Activated B cell treated with CpG ODN at 0.5 μM for 24 hours (primary cell): Measurements from ENCODE around the gene GUSB. TPM values are rescaled to one million over a fixed set of nuclear protein-coding genes. Genes with fewer than 3 reads are reported as not detected.

Experiments
- ATAC-seq: fragments of 200-7000 bp; cut with Tn5 transposase; one replicate; pipeline ENCODE4 v1.10.0; 2021; ENCODE audit warnings: low read depth, mild to moderate bottlenecking, moderate library complexity
- CTCF ChIA-PET: fragments of 350-600 bp; sonication (Branson Sonifier 250); formaldehyde crosslinking; loops from one replicate; lab custom pipeline; 2021; ENCODE audit warnings: antibody characterized with exemption; lab: Charles Lee
- POLR2A ChIA-PET: fragments of 350-600 bp; sonication (Branson Sonifier 250); formaldehyde crosslinking; loops from one replicate; lab custom pipeline; 2021; ENCODE audit warnings: antibody characterized with exemption; lab: Charles Lee
- DNase-seq: peaks from one replicate; pipeline ENCODE4 v3.0.0; 2022
- H3K27ac Mint-ChIP-seq: one replicate; pipeline ENCODE4 v1.8.0; 2020; ENCODE audit warnings: mixed read lengths
- H3K27me3 Mint-ChIP-seq: one replicate; pipeline ENCODE4 v1.8.0; 2021; ENCODE audit warnings: mixed read lengths
- H3K36me3 Mint-ChIP-seq: one replicate; pipeline ENCODE4 v1.8.0; 2021; ENCODE audit warnings: low read depth, mixed read lengths
- H3K4me1 Mint-ChIP-seq: one replicate; pipeline ENCODE4 v1.8.0; 2021; ENCODE audit warnings: mixed read lengths
- H3K4me3 Mint-ChIP-seq: one replicate; pipeline ENCODE4 v1.8.0; 2020; ENCODE audit warnings: mild to moderate bottlenecking, mixed read lengths
- H3K9me3 Mint-ChIP-seq: one replicate; pipeline ENCODE4 v1.8.0; 2020; ENCODE audit warnings: mixed read lengths
- intact Hi-C: fragments of 100-400 bp; cut with micrococcal nuclease; formaldehyde crosslinking; loops from one replicate; pipeline ENCODE4 v1.15.1; 2024
- total RNA-seq: library from RNA; stranded (reverse); gene quantifications from 2 replicates; pipeline ENCODE4 v1.2.3, GENCODE V29; 2022
- TF ChIP-seq, protein P1 (sequence below): fragments of 200-600 bp; IDR thresholded peaks from one replicate; pipeline ENCODE4 v1.8.0; 2022; ENCODE audit warnings: antibody characterized with exemption, mild to moderate bottlenecking

Gene GUSB
- total RNA-seq, 1 donor from 2014 or later, result 40.8 TPM

DNA sequence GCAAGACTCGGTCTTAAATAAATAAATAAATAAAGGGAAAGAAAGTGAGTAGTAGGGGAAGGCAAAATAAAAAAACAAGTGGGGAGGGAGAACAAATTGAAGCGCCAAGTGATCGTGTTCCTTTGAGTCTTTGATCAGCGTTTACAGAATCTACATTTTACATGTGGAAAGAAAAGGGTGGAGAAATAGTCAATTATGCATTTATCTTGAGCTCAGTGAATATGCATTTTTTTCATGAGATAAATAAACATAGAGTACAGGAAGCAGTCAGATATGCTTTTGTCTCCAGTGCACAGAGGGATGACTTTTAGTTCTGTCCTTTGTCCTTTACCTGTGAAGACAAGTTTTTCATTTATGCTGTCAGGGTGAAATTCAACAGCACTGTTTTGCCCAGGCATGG is 6.1 kb upstream of the GUSB start:
- ATAC-seq, result no peak
- intact Hi-C loops, result loop anchor here (10.0 kb wide), 1 partner anchor 613 kb away; the partner anchor contains the start of gene ZNF92
- DNase-seq, result no peak
- ChIA-PET POLR2A (no interaction called here), CTCF (no interaction called here)
- Mint-ChIP-seq H3K27me3 (no peaks in the 10 kb centered on the region), H3K36me3 (no peaks in the 10 kb centered on the region), H3K9me3 (no peaks in the 10 kb centered on the region), H3K4me1 (no peaks in the 10 kb centered on the region), H3K27ac (no peak overlapping the region), H3K4me3 (no peak overlapping the region)
- TF ChIP-seq, protein P1, sequence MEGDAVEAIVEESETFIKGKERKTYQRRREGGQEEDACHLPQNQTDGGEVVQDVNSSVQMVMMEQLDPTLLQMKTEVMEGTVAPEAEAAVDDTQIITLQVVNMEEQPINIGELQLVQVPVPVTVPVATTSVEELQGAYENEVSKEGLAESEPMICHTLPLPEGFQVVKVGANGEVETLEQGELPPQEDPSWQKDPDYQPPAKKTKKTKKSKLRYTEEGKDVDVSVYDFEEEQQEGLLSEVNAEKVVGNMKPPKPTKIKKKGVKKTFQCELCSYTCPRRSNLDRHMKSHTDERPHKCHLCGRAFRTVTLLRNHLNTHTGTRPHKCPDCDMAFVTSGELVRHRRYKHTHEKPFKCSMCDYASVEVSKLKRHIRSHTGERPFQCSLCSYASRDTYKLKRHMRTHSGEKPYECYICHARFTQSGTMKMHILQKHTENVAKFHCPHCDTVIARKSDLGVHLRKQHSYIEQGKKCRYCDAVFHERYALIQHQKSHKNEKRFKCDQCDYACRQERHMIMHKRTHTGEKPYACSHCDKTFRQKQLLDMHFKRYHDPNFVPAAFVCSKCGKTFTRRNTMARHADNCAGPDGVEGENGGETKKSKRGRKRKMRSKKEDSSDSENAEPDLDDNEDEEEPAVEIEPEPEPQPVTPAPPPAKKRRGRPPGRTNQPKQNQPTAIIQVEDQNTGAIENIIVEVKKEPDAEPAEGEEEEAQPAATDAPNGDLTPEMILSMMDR, result no peak

DNA sequence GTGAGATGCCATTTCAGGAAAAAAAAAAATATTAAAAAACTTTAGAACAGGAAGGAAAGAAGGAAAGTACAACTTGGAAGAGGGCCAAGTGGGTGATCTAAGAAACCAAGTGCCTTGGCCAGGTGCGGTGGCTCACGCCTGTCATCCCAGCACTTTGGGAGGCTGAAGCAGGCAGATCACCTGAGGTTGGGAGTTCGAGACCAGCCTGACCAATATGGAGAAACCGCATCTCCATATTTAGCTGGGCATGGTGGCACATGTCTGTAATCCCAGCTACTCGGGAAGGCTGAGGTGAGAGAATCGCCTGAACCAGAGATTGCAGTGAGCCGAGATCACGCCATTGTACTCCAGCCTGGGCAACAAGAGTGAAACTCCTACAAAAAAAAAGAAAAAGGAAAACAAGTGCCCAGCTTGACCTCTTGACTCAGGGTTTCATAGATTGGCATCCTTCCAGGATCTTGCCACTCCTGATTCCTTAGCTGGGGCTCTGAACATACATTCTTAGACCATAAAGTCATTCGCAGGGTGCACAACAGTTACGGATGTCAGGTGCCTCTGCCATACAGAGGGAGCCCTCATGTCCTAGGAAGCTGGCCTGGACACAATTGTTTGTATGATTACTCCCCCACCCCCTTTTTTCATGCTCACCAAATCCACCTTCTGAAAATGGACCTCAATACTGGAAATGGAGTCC is 2.1 kb upstream of the GUSB start:
- ATAC-seq (no peak), DNase-seq (no peak)
- TF ChIP-seq, protein P1, result no peak
- ChIA-PET POLR2A (interaction anchor here (0.6 kb wide), 2 partner anchors 82 to 510 kb away, joined by 6 to 8 read pairs; no protein-coding TSS in a partner anchor), CTCF (no interaction called here)
- no peak overlapping the region for H3K4me3 Mint-ChIP-seq
- no peaks in the 10 kb centered on the region for H3K9me3 Mint-ChIP-seq
- H3K27me3 Mint-ChIP-seq, result no peaks in the 10 kb centered on the region
- peaks cover 6% of the 10 kb centered on the region for H3K36me3 Mint-ChIP-seq
- H3K4me1 Mint-ChIP-seq, result peaks cover 15% of the 10 kb centered on the region
- intact Hi-C loops, result loop anchor here (2.0 to 10.0 kb wide), 5 partner anchors 212 to 1677 kb away; partner anchors contain the start of genes TYW1 and ZNF92
- H3K27ac Mint-ChIP-seq, result no peak overlapping the region

DNA sequence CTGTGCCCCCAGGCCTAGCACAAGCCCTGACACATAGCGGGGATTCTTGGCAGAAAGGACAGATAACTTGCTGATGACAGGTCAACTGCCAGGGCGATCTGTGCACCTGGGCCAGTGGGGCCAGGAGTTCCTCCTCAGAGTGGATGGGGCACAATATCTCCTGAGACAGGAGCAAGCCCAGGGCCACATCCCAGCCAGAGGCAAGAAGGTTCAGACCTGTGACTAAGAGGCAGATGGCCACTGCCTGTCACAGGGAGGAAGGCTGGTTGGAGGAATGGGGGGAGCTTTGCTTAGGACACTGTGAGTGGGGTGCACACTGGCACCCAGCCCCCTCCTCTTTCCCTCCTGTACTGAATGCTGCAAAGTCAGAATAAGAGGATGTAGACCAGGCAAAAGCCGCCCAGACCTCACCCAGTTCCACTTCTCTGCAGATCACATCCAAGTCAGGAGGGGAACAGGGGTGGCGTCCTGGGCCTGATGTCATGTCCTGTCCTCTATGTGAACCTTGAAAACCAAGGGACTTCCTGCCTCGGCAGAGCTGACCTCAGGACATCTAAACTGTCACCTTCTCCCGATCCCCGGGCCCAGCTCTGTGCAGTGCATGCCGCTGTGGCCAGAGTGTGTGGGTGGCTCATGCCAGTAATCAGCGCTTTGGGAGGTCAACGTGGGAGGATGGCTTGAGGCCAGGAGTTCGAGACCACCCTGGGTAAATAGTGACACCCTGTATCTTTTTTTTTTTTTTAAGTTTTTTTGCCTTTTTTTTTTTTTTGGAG is 1.3 kb downstream of the GUSB start:
- peak; percentile 40 for ATAC-seq
- H3K4me3 Mint-ChIP-seq, result peak overlapping the region; percentile 79
- H3K27me3 Mint-ChIP-seq, result no peaks in the 10 kb centered on the region
- H3K36me3 Mint-ChIP-seq, result peaks cover 20% of the 10 kb centered on the region
- no peak for DNase-seq
- H3K27ac Mint-ChIP-seq, result peak overlapping the region; percentile 70
- TF ChIP-seq, protein P1, result no peak
- intact Hi-C loops, result loop anchor here (5.0 to 10.0 kb wide), 3 partner anchors 208 to 1673 kb away; partner anchors contain the start of gene ZNF92
- POLR2A ChIA-PET, result interaction anchor here (0.7 to 1.4 kb wide), 3 partner anchors 89 to 1322 kb away, joined by 4 to 9 read pairs (median 6); partner anchors contain the start of gene CRCP
- CTCF ChIA-PET, result no interaction called here
- peaks cover 19% of the 10 kb centered on the region for H3K4me1 Mint-ChIP-seq
- H3K9me3 Mint-ChIP-seq, result no peaks in the 10 kb centered on the region

DNA sequence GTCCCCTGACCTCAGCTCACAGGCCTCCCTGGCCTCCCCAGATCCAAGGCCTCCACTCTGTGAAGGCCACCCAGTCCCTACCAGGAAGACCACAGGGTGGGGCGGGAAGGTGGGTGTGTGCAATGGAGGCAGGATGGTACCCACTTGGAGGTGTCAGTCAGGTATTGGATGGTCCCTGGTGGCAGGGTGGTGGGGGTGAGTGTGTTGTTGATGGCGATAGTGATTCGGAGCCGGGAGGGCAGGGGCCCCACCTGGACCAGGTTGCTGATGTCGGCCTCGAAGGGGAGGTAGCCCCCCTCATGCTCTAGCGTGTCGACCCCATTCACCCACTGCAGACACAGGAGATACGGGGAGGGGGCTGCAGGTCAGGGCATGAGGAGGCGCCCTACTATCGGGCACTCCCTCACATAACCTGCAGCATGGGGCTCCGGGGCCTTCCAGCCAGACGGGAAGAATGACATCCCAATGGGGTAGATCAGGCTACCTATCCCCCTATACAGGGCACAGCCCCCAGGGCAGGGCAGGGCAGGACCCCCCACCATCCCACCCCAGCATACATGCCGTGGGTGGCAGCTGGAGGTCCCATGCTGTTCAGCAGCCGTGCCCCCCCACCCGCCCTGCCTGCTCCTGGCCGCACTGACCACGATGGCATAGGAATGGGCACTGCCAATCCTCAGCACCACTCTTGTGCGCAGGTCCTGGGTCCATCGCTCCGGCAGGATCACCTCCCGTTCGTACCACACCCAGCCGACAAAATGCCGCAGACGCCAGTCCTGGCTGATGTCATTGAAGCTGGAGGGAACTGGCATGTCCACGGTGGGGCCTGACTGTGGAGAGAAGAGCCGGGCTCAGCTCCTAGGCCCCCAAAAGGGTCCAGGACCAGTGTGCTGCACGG is 2.2 kb downstream of the GUSB start:
- Mint-ChIP-seq H3K27ac (no peak overlapping the region), H3K4me1 (peaks cover 19% of the 10 kb centered on the region), H3K4me3 (peak overlapping the region; percentile 79), H3K36me3 (peaks cover 22% of the 10 kb centered on the region), H3K27me3 (no peaks in the 10 kb centered on the region), H3K9me3 (no peaks in the 10 kb centered on the region)
- POLR2A ChIA-PET, result no interaction called here
- CTCF ChIA-PET, result no interaction called here
- DNase-seq (no peak), ATAC-seq (no peak)
- TF ChIP-seq, protein P1, result no peak
- intact Hi-C loops, result loop anchor here (5.0 to 10.0 kb wide), 3 partner anchors 208 to 1673 kb away; partner anchors contain the start of gene ZNF92
